A673 (cell line): ENCODE results near the gene KCNN1. TPM values are rescaled to one million over a fixed set of nuclear protein-coding genes. Genes with fewer than 3 reads are reported as not detected.

Experiments used
- BruUV-seq: library from RNA; stranded (reverse); fragments of 400-500 nt; replicated peaks from 2 replicates; lab custom pipeline; 2021; lab: Mats Ljungman, UMichigan
- CTCF ChIA-PET: fragments of 300-600 bp; sonication (Branson Sonifier 250); formaldehyde crosslinking; loops from one replicate; lab custom pipeline; 2022; ENCODE audit warnings: antibody characterized with exemption; lab: Charles Lee
- POLR2A ChIA-PET: fragments of 300-600 bp; sonication (Branson Sonifier 250); formaldehyde crosslinking; loops from one replicate; lab custom pipeline; 2022; ENCODE audit warnings: antibody characterized with exemption; ENCODE audit not compliant: low non-redundant PET; lab: Charles Lee
- DNase-seq: peaks from one replicate; pipeline ENCODE4 v3.0.0-alpha.2; 2015; ENCODE audit warnings: low spot score
- H3K27ac ChIP-seq: fragments of 200-600 bp; sonication (generic); 2 replicates; pipeline ENCODE4 v1.5.1; 2016; ENCODE audit warnings: mixed run types, low read depth, mild to moderate bottlenecking, mixed read lengths, antibody characterized with exemption, low read length; ENCODE audit not compliant: poor library complexity, severe bottlenecking
- H3K27me3 ChIP-seq: fragments of 200-600 bp; sonication (generic); replicated peaks from 2 replicates; pipeline ENCODE4 v1.6.1; 2017; ENCODE audit warnings: mixed run types, low read depth, mild to moderate bottlenecking, mixed read lengths, antibody characterized with exemption, low read length; ENCODE audit not compliant: insufficient read depth, poor library complexity
- H3K36me3 ChIP-seq: fragments of 200-600 bp; sonication (generic); 2 replicates; pipeline ENCODE4 v1.6.1; 2016; ENCODE audit warnings: mixed run types, mild to moderate bottlenecking, mixed read lengths, antibody characterized with exemption, low read length; ENCODE audit not compliant: insufficient read depth, poor library complexity, severe bottlenecking
- H3K4me1 ChIP-seq: fragments of 200-600 bp; sonication (generic); 2 replicates; pipeline ENCODE4 v1.6.1; 2017; ENCODE audit warnings: mixed run types, mild to moderate bottlenecking, mixed read lengths, antibody characterized with exemption, low read length; ENCODE audit not compliant: insufficient read depth, poor library complexity, severe bottlenecking
- H3K4me3 ChIP-seq: fragments of 200-600 bp; sonication (generic); 2 replicates; pipeline ENCODE4 v1.5.1; 2016; ENCODE audit warnings: low read depth, mixed run types, mild to moderate bottlenecking, mixed read lengths, low read length; ENCODE audit not compliant: poor library complexity, severe bottlenecking
- H3K9me3 ChIP-seq: fragments of 200-600 bp; sonication (generic); 2 replicates; pipeline ENCODE4 v1.6.1; 2016; ENCODE audit warnings: mixed run types, low read depth, mild to moderate bottlenecking, mixed read lengths, antibody characterized with exemption, low read length; ENCODE audit not compliant: poor library complexity, severe bottlenecking
- CTCF ChIP-seq: fragments of 300-800, 200-600 bp; sonication (generic); conservative IDR thresholded peaks from 2 replicates; pipeline ENCODE4 v1.5.1; 2017; ENCODE audit warnings: low read depth, mild to moderate bottlenecking, antibody characterized with exemption, low read length, moderate library complexity, mixed read lengths
- EZH2 ChIP-seq: fragments of 200-600 bp; sonication (generic); IDR thresholded peaks from 2 replicates; pipeline ENCODE4 v1.6.1; 2017; ENCODE audit warnings: borderline replicate concordance, low read depth, mild to moderate bottlenecking, mixed read lengths, antibody characterized with exemption, low read length; ENCODE audit not compliant: poor library complexity, severe bottlenecking
- intact Hi-C: fragments of 100-400 bp; cut with micrococcal nuclease; formaldehyde crosslinking; loops from one replicate; pipeline ENCODE4 v1.10.0; 2022; ENCODE audit not compliant: unreplicated experiment
- total RNA-seq: library from RNA; stranded (reverse); gene quantifications from 2 replicates; pipeline ENCODE4 v1.2.3, GENCODE V29; 2021

KCNN1 gene
- total RNA-seq, 1 experiment from 2014 or later: 81.2 TPM

GRCh38 chr19:18045307-18046050 is 78.6 kb downstream of the KCNN1 start:
- BruUV-seq: no TSS peak
- H3K4me1 ChIP-seq: no peaks in the 10 kb centered on the region
- intact Hi-C loops: no loop called here
- peak overlapping the region; percentile 67 for H3K27ac ChIP-seq
- no peaks in the 10 kb centered on the region for H3K36me3 ChIP-seq
- no peaks in the 10 kb centered on the region for H3K27me3 ChIP-seq
- TF ChIP-seq CTCF: no peak
- TF ChIP-seq EZH2: no peak
- H3K9me3 ChIP-seq: no peaks in the 10 kb centered on the region
- no peak for DNase-seq
- peak overlapping the region; percentile 35 for H3K4me3 ChIP-seq
- CTCF ChIA-PET: interaction anchor here (0.7 kb wide), 2 partner anchors 216 to 1095 kb away, joined by 6 to 7 read pairs; no protein-coding TSS in a partner anchor
- POLR2A ChIA-PET: no interaction called here

DNA sequence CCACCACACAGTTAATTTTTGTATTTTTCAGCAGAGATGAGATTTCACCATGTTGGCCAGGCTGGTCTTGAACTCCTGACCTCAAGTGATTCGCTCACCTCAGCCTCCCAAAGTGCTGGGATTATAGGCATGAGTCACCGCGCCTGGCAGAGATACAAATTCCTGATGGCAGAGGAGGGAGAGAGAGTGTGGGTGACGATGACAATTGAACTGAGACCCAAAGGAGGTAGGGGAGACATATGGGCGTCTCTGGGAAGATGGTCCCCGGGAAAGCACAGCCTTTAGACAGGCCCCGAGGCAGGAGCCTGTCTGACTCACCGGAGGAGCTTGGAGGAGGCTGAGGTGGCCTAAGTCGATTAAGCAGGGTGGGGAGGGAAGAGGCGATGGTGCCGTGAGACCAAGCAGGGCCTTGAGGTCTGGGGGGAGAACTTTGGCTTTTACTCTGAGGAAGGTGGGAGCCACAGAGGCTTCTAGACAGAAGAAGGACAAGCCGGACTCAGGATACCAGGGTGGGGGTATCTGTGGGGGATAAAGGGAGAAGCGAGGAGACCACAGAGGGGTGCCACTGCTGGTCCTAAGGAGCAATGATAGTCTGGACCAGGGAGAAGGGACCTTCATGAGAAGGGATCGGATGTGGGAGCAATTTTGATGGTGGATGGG is 79.3 kb downstream of the KCNN1 start:
- Histone ChIP-seq H3K27me3 (no peaks in the 10 kb centered on the region), H3K4me3 (no peak overlapping the region), H3K9me3 (no peaks in the 10 kb centered on the region), H3K36me3 (no peaks in the 10 kb centered on the region), H3K4me1 (no peaks in the 10 kb centered on the region), H3K27ac (no peak overlapping the region)
- BruUV-seq: no TSS peak
- peak; percentile 60 for DNase-seq
- CTCF ChIA-PET: no interaction called here
- TF ChIP-seq CTCF (no peak), EZH2 (no peak)
- POLR2A ChIA-PET: no interaction called here
- intact Hi-C loops: no loop called here

DNA sequence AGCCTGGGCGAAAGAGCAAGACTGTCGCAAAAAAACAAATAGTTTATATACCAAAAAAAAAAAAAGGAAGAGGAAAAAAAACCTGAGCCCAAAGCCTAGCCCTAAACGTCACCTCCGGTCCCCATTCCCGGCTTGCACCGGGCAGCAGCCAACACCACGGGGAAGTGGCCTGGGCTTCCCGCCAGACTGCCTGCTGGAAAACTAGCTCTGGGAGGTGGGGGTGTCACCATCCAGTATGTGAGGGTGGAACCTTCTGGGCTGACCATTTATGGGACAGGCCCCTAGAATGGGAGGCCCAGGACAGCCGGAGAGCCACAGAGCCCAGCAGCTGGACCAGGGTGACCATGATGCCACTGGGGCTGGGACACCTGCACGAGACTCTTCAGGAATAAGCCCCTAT is 82.5 kb downstream of the KCNN1 start:
- Histone ChIP-seq H3K27me3 (no peaks in the 10 kb centered on the region), H3K4me3 (no peak overlapping the region), H3K27ac (no peak overlapping the region), H3K4me1 (no peaks in the 10 kb centered on the region), H3K36me3 (no peaks in the 10 kb centered on the region), H3K9me3 (no peaks in the 10 kb centered on the region)
- TF ChIP-seq CTCF (no peak), EZH2 (no peak)
- no TSS peak for BruUV-seq
- no peak for DNase-seq
- CTCF ChIA-PET: no interaction called here
- intact Hi-C loops: no loop called here
- POLR2A ChIA-PET: no interaction called here

Other genes starting within 250 kb of the KCNN1 start
- 79.1 and 87.3 TPM in 2 replicates for gene MAP1S, start 247.6 kb upstream of the KCNN1 start, total RNA-seq
- 2.1 and 5.0 TPM in 2 replicates for gene FCHO1, start 215.6 kb upstream of the KCNN1 start, total RNA-seq
- gene B3GNT3, start 172.0 kb upstream of the KCNN1 start, total RNA-seq: not detected in 2 replicates
- gene INSL3, start 145.6 kb upstream of the KCNN1 start, total RNA-seq: not detected in 2 replicates
- gene JAK3, start 119.1 kb upstream of the KCNN1 start, total RNA-seq: 2.4 and 2.5 TPM in 2 replicates
- gene RPL18A, start 107.2 kb upstream of the KCNN1 start, total RNA-seq: 1,852 and 1,889 TPM in 2 replicates
- gene SLC5A5, start 95.2 kb upstream of the KCNN1 start, total RNA-seq: not detected in 2 replicates
- 131 and 135 TPM in 2 replicates for gene CCDC124, start 34.1 kb upstream of the KCNN1 start, total RNA-seq
- 11.7 and 13.3 TPM in 2 replicates for gene ARRDC2, start 41.1 kb downstream of the KCNN1 start, total RNA-seq
- not detected in 2 replicates for gene IL12RB1, start 119.8 kb downstream of the KCNN1 start, total RNA-seq
- gene MAST3, start 130.7 kb downstream of the KCNN1 start, total RNA-seq: 5.1 and 7.9 TPM in 2 replicates
- 38.1 and 41.9 TPM in 2 replicates for gene PIK3R2, start 186.1 kb downstream of the KCNN1 start, total RNA-seq
- not detected in 2 replicates for gene IFI30, start 206.7 kb downstream of the KCNN1 start, total RNA-seq
- 20.2 and 21.3 TPM in 2 replicates for gene MPV17L2, start 226.1 kb downstream of the KCNN1 start, total RNA-seq
- gene RAB3A, start 236.9 kb downstream of the KCNN1 start, total RNA-seq: 2.9 and 4.2 TPM in 2 replicates